ENCODE results near the gene PHF23.
A peak's percentile ranks its signal among the peaks of the same experiment; 100 is the strongest.

Gene PHF23

DNA sequence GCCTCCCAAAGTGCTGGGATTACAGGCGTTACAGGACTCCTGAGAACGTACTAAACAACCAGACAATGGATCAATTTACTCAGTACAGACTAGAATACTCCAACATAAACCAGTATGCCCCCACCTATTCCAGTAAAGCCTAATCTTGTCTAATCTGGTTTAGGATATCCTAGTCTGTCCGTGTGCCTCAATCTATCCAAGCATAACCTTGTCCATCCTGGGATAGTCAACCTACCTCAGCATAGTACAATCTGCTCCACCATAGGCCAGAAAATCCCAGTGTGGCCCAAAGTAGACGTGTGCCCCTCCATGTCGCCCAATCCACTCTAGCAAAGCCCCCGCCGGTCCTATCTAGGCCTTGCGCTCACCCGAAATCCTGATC lies 5.6 kb downstream of the PHF23 start:
- peak overlapping the region; percentile 85 for H3K27ac ChIP-seq (ENCODE audit: low read length)
- peak overlapping the region; percentile 95 for H3K9ac ChIP-seq (ENCODE audit: low read length)
- peaks cover 13% of the 10 kb centered on the region for H3K4me1 ChIP-seq (ENCODE audit: control insufficient read depth, low read depth, low read length)
- peaks cover 41% of the 10 kb centered on the region for H3K36me3 ChIP-seq (ENCODE audit: control insufficient read depth, low read depth, low read length)
- H3K4me3 ChIP-seq (ENCODE audit: low read length): peak overlapping the region; percentile 96
- H3K9me3 ChIP-seq (ENCODE audit: control insufficient read depth, low read depth, low read length): no peaks in the 10 kb centered on the region
- no peaks in the 10 kb centered on the region for H3K27me3 ChIP-seq (ENCODE audit: control insufficient read depth, insufficient read depth, low read length)

GRCh38 chr17:7232114-7232513 lies 7.1 kb downstream of the PHF23 start:
- H3K4me1 ChIP-seq (ENCODE audit: control insufficient read depth, low read depth, low read length): peaks cover 8% of the 10 kb centered on the region
- H3K9ac ChIP-seq (ENCODE audit: low read length): no peak overlapping the region
- H3K4me3 ChIP-seq (ENCODE audit: low read length): peak overlapping the region; percentile 13
- H3K9me3 ChIP-seq (ENCODE audit: control insufficient read depth, low read depth, low read length): no peaks in the 10 kb centered on the region
- no peak overlapping the region for H3K27ac ChIP-seq (ENCODE audit: low read length)
- no peaks in the 10 kb centered on the region for H3K27me3 ChIP-seq (ENCODE audit: control insufficient read depth, insufficient read depth, low read length)
- peaks cover 50% of the 10 kb centered on the region for H3K36me3 ChIP-seq (ENCODE audit: control insufficient read depth, low read depth, low read length)

- Histone ChIP-seq H3K4me3 (ENCODE audit: low read length) (no peak overlapping the region), H3K9ac (ENCODE audit: low read length) (no peak overlapping the region), H3K4me1 (ENCODE audit: control insufficient read depth, low read depth, low read length) (peaks cover under 1% of the 10 kb centered on the region), H3K9me3 (ENCODE audit: control insufficient read depth, low read depth, low read length) (no peaks in the 10 kb centered on the region), H3K36me3 (ENCODE audit: control insufficient read depth, low read depth, low read length) (peaks cover 50% of the 10 kb centered on the region), H3K27ac (ENCODE audit: low read length) (no peak overlapping the region), H3K27me3 (ENCODE audit: control insufficient read depth, insufficient read depth, low read length) (no peaks in the 10 kb centered on the region)
These were observed 9.8 kb downstream of the PHF23 start for GRCh38 chr17:7229504-7229903.

GRCh38 chr17:7228920-7229319 lies 10.3 kb downstream of the PHF23 start:
- H3K9me3 ChIP-seq (ENCODE audit: control insufficient read depth, low read depth, low read length): no peaks in the 10 kb centered on the region
- H3K36me3 ChIP-seq (ENCODE audit: control insufficient read depth, low read depth, low read length): peaks cover 55% of the 10 kb centered on the region
- H3K27me3 ChIP-seq (ENCODE audit: control insufficient read depth, insufficient read depth, low read length): no peaks in the 10 kb centered on the region
- no peak overlapping the region for H3K9ac ChIP-seq (ENCODE audit: low read length)
- H3K4me1 ChIP-seq (ENCODE audit: control insufficient read depth, low read depth, low read length): no peaks in the 10 kb centered on the region
- H3K4me3 ChIP-seq (ENCODE audit: low read length): no peak overlapping the region
- no peak overlapping the region for H3K27ac ChIP-seq (ENCODE audit: low read length)

DNA sequence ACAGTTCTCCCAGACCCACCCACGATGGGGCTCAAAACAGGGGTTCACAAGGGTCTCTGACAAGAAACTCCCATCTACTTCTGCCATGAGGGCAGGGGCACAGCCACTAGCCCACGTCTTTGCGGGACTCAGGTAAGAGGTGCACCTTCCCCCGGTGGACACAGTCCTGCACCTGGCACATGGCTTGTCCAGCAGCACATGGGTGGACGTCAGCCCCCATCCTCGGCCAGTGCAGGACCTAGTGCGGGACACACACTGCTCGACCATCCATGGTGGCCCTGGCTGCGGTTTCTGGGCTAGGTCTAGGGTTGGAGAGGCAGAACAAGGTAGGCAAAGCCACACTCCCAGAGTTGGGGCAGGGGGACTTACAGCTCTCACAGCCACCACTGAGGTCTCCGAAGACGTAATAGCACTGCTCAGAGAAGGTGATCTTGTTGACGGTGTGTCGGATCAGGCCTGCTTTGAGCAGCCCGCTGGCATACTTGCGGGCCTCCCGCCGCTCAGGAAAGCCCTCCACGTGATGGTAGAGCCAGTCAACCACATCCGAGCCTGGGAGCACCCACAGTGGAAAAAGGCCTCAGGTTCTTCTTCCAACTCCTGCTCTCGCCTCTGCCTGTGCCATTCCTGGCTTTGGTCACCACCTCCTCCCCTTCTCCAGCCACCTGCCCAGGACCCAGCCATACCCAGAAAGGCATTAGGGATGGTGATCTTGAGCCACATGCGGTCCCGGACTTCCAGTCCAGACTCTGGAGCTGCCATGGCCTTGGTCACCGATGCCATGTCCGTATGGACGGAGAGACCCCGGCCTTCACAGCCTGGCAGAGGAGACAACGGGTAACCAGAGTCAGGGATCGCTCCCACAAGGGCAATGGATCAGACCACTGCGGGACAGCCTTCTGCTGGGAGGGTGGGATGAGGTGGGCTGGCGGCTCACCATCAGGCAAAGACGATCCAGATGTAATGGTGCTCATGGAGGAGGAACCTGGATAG lies 12.2 kb downstream of the PHF23 start:
- H3K27me3 ChIP-seq (ENCODE audit: control insufficient read depth, insufficient read depth, low read length): no peaks in the 10 kb centered on the region
- H3K27ac ChIP-seq (ENCODE audit: low read length): no peak overlapping the region
- H3K4me1 ChIP-seq (ENCODE audit: control insufficient read depth, low read depth, low read length): no peaks in the 10 kb centered on the region
- peaks cover 74% of the 10 kb centered on the region for H3K36me3 ChIP-seq (ENCODE audit: control insufficient read depth, low read depth, low read length)
- H3K9ac ChIP-seq (ENCODE audit: low read length): no peak overlapping the region
- H3K9me3 ChIP-seq (ENCODE audit: control insufficient read depth, low read depth, low read length): no peaks in the 10 kb centered on the region
- no peak overlapping the region for H3K4me3 ChIP-seq (ENCODE audit: low read length)

DNA sequence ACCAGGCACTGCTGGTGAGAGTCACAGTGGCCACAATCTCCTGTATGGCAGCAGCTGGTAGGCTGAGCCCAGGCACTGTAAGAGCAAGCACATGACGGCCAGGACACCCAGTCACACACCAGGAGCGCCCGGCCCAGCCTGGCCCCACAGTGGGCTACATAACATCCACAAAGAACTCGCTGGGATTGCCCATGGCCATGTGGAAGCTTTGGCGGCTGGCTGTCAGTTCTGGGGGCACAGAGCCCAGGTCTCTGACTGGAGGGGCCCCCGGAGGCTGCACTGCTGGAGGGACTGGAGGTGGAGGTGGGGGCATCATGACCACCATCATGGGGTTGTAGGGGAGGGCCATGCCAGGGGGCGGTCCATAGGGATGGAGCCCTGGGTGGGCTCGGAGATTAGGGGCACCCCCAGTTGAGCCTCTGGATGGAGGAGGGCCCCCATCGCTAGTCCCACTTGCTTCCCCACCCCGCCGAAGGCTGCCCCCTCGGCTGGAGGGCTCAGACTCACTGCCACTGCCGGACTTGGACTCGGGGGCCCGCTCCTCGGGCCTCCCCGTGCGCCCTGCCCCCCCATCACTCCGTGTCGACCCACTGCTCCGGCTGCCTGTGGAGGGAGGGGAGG lies 13.4 kb downstream of the PHF23 start:
- Histone ChIP-seq H3K36me3 (ENCODE audit: control insufficient read depth, low read depth, low read length) (peaks cover 74% of the 10 kb centered on the region), H3K27ac (ENCODE audit: low read length) (no peak overlapping the region), H3K27me3 (ENCODE audit: control insufficient read depth, insufficient read depth, low read length) (no peaks in the 10 kb centered on the region), H3K9me3 (ENCODE audit: control insufficient read depth, low read depth, low read length) (no peaks in the 10 kb centered on the region), H3K4me1 (ENCODE audit: control insufficient read depth, low read depth, low read length) (no peaks in the 10 kb centered on the region), H3K4me3 (ENCODE audit: low read length) (no peak overlapping the region), H3K9ac (ENCODE audit: low read length) (no peak overlapping the region)

- Histone ChIP-seq H3K36me3 (ENCODE audit: control insufficient read depth, low read depth, low read length) (peaks cover 68% of the 10 kb centered on the region), H3K4me1 (ENCODE audit: control insufficient read depth, low read depth, low read length) (peaks cover 5% of the 10 kb centered on the region), H3K9ac (ENCODE audit: low read length) (no peak overlapping the region), H3K27ac (ENCODE audit: low read length) (no peak overlapping the region), H3K27me3 (ENCODE audit: control insufficient read depth, insufficient read depth, low read length) (no peaks in the 10 kb centered on the region), H3K4me3 (ENCODE audit: low read length) (no peak overlapping the region), H3K9me3 (ENCODE audit: control insufficient read depth, low read depth, low read length) (no peaks in the 10 kb centered on the region)
These were observed 14.6 kb downstream of the PHF23 start for GRCh38 chr17:7224661-7225111.

GRCh38 chr17:7224110-7224509 lies 15.1 kb downstream of the PHF23 start:
- H3K27me3 ChIP-seq (ENCODE audit: control insufficient read depth, insufficient read depth, low read length): no peaks in the 10 kb centered on the region
- H3K9me3 ChIP-seq (ENCODE audit: control insufficient read depth, low read depth, low read length): no peaks in the 10 kb centered on the region
- H3K4me3 ChIP-seq (ENCODE audit: low read length): no peak overlapping the region
- H3K9ac ChIP-seq (ENCODE audit: low read length): no peak overlapping the region
- H3K4me1 ChIP-seq (ENCODE audit: control insufficient read depth, low read depth, low read length): peaks cover 9% of the 10 kb centered on the region
- H3K27ac ChIP-seq (ENCODE audit: low read length): no peak overlapping the region
- peaks cover 62% of the 10 kb centered on the region for H3K36me3 ChIP-seq (ENCODE audit: control insufficient read depth, low read depth, low read length)

DNA sequence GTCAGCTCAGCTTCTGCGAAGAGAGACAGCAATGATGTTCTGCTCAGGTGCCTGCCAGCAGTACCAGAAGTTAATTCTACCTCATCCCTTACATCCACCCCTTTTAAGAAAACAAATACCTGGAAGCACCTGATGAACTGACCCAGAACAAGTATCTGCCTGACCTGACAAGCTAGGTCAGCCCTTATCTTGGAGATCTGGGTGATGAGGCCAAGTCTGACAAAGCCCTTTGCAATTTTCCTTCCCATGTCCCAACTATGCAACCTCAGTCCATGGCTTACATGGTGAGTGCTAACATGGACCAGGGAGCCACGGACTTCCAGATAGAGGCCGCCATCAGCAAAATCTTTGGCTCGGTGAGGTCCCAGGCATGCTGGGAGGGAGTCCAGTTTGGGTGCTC lies 15.9 kb downstream of the PHF23 start:
- Histone ChIP-seq H3K27ac (ENCODE audit: low read length) (no peak overlapping the region), H3K4me3 (ENCODE audit: low read length) (no peak overlapping the region), H3K4me1 (ENCODE audit: control insufficient read depth, low read depth, low read length) (peaks cover 16% of the 10 kb centered on the region), H3K27me3 (ENCODE audit: control insufficient read depth, insufficient read depth, low read length) (no peaks in the 10 kb centered on the region), H3K9me3 (ENCODE audit: control insufficient read depth, low read depth, low read length) (no peaks in the 10 kb centered on the region), H3K36me3 (ENCODE audit: control insufficient read depth, low read depth, low read length) (peaks cover 55% of the 10 kb centered on the region), H3K9ac (ENCODE audit: low read length) (no peak overlapping the region)

DNA sequence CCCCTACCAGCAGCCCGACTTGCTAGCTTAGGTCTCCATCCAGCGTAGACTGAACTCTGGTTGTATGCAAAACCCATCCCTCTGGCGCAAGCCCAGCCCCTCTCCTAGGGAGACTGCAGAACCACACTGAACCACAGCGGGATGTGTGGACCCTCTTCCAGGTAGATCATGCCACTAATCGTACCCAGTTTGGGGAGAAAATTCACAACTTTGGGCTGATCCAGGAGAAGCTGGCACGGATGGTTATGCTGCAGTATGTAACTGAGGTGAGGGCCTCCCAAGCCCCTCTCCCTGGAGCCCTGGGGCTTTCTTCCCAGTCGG lies 16.3 kb downstream of the PHF23 start:
- Histone ChIP-seq H3K36me3 (ENCODE audit: control insufficient read depth, low read depth, low read length) (peaks cover 51% of the 10 kb centered on the region), H3K4me3 (ENCODE audit: low read length) (no peak overlapping the region), H3K9ac (ENCODE audit: low read length) (no peak overlapping the region), H3K27me3 (ENCODE audit: control insufficient read depth, insufficient read depth, low read length) (no peaks in the 10 kb centered on the region), H3K4me1 (ENCODE audit: control insufficient read depth, low read depth, low read length) (peaks cover 18% of the 10 kb centered on the region), H3K27ac (ENCODE audit: low read length) (no peak overlapping the region), H3K9me3 (ENCODE audit: control insufficient read depth, low read depth, low read length) (no peaks in the 10 kb centered on the region)

DNA sequence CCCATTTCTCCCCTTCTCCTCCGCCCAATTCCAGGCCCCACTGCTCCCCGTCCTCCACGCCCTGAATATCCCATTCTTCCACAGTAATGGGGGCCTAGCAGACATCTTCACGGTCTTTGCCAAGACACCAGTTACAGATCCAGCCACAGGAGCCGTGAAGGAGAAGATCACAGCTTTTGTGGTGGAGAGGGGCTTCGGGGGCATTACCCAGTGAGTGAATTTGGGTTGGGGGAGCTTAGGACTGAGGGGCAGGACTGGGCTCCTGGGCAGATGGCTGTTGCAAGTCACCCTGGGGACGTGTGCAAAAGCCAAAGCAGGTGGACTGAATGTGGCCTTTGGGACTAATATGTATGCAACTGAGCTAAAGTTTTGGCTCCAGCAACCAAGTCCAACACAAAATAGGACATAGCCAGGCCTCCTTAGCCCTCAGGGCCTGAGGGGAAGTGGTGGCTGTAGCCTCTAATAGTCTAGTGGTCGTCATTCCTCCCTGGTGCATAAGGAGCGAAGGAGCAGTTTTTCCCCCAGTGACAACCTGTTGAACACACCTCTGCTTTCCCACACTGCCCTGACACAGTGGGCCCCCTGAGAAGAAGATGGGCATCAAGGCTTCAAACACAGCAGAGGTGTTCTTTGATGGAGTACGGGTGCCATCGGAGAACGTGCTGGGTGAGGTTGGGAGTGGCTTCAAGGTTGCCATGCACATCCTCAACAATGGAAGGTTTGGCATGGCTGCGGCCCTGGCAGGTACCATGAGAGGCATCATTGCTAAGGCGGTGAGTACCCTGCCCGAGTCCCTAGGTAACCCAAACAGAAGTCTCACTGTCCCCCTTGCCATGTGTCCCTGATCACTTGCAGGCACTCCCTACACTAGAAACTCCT lies 16.9 kb downstream of the PHF23 start:
- Histone ChIP-seq H3K36me3 (ENCODE audit: control insufficient read depth, low read depth, low read length) (peaks cover 49% of the 10 kb centered on the region), H3K9me3 (ENCODE audit: control insufficient read depth, low read depth, low read length) (no peaks in the 10 kb centered on the region), H3K9ac (ENCODE audit: low read length) (no peak overlapping the region), H3K4me3 (ENCODE audit: low read length) (no peak overlapping the region), H3K27me3 (ENCODE audit: control insufficient read depth, insufficient read depth, low read length) (no peaks in the 10 kb centered on the region), H3K27ac (ENCODE audit: low read length) (no peak overlapping the region), H3K4me1 (ENCODE audit: control insufficient read depth, low read depth, low read length) (peaks cover 22% of the 10 kb centered on the region)
